BJ (cell line): ENCODE measurements around the gene DNA2. TPM values are rescaled to one million over a fixed set of nuclear protein-coding genes. Genes with fewer than 3 reads are reported as not detected.

Experiments
- CTCF ChIA-PET: fragments of 350-600 bp; formaldehyde crosslinking; extraction: SDS; loops from one replicate; lab custom pipeline; 2021; ENCODE audit warnings: antibody characterized with exemption, inconsistent platforms; lab: Yijun Ruan, JAX
- POLR2A ChIA-PET: fragments of 300-600 bp; sonication (Branson Sonifier 250); formaldehyde crosslinking; extraction: SDS; loops from one replicate; lab custom pipeline; 2021; ENCODE audit warnings: antibody characterized with exemption; lab: Charles Lee
- DNase-seq: peaks from one replicate; pipeline ENCODE4 v3.0.0-alpha.2; 2011; ENCODE audit warnings: low read depth
- H3K27me3 ChIP-seq: 2 replicates; pipeline ENCODE4 v1.6.0; 2011; ENCODE audit warnings: low read length; ENCODE audit not compliant: control insufficient read depth, insufficient read depth
- H3K36me3 ChIP-seq: 2 replicates; pipeline ENCODE4 v1.5.1; 2011; ENCODE audit warnings: low read length; ENCODE audit not compliant: control insufficient read depth, insufficient read depth
- H3K4me3 ChIP-seq: 2 replicates; pipeline ENCODE4 v1.5.1; 2011; ENCODE audit warnings: low read depth, mild to moderate bottlenecking, control low read depth, low read length
- CTCF ChIP-seq: IDR thresholded peaks from 2 replicates; pipeline ENCODE4 v1.5.1; 2011; ENCODE audit warnings: low read depth, mild to moderate bottlenecking, control low read depth, inconsistent platforms, low read length, moderate library complexity; ENCODE audit not compliant: insufficient read depth
- polyA plus RNA-seq: library from polyadenylated mRNA; depleted of rRNA; stranded (reverse); fragments of >200 nt; gene quantifications from 2 replicates; pipeline ENCODE4 v1.2.3, GENCODE V29; 2011

DNA2 gene
- polyA plus RNA-seq, 1 experiment, result 0.74 TPM

- H3K4me3 ChIP-seq, result no peak overlapping the region
- DNase-seq, result no peak
- ChIA-PET CTCF (no interaction called here), POLR2A (no interaction called here)
- no peak for TF ChIP-seq CTCF
- no peaks in the 10 kb centered on the region for H3K27me3 ChIP-seq
- H3K36me3 ChIP-seq, result peaks cover 4% of the 10 kb centered on the region; the same call in 1 of the 2 replicates
Measured at GRCh38 chr10:68402276-68402675, 69.5 kb downstream of the DNA2 start.

GRCh38 chr10:68397005-68397404 lies 74.8 kb downstream of the DNA2 start:
- ChIA-PET POLR2A (no interaction called here), CTCF (no interaction called here)
- H3K27me3 ChIP-seq, result no peaks in the 10 kb centered on the region
- peaks cover 5% of the 10 kb centered on the region; the same call in 1 of the 2 replicates for H3K36me3 ChIP-seq
- no peak overlapping the region for H3K4me3 ChIP-seq
- no peak for TF ChIP-seq CTCF
- no peak for DNase-seq

- H3K36me3 ChIP-seq, result peaks cover 7% of the 10 kb centered on the region; the same call in 1 of the 2 replicates
- ChIA-PET POLR2A (interaction anchor here (0.7 kb wide), 1 partner anchor 302 kb away, joined by 5 read pairs; no protein-coding TSS in a partner anchor), CTCF (interaction anchor here (0.6 to 1.5 kb wide), 3 partner anchors 8 to 13 kb away, joined by 3 to 4 read pairs (median 3); no protein-coding TSS in a partner anchor)
- no peak for TF ChIP-seq CTCF
- no peak for DNase-seq
- no peak overlapping the region for H3K4me3 ChIP-seq
- no peaks in the 10 kb centered on the region for H3K27me3 ChIP-seq
Measured at GRCh38 chr10:68385740-68386139, 86.0 kb downstream of the DNA2 start.

GRCh38 chr10:68371604-68372003 lies 100.2 kb downstream of the DNA2 start:
- peaks cover 1% of the 10 kb centered on the region; the same call in 1 of the 2 replicates for H3K36me3 ChIP-seq
- no peaks in the 10 kb centered on the region for H3K27me3 ChIP-seq
- no peak for TF ChIP-seq CTCF
- ChIA-PET POLR2A (no interaction called here), CTCF (interaction anchor here (0.7 kb wide), 1 partner anchor 10 kb away, joined by 3 read pairs; no protein-coding TSS in a partner anchor)
- H3K4me3 ChIP-seq, result no peak overlapping the region
- no peak for DNase-seq

- H3K36me3 ChIP-seq, result peaks cover 2% of the 10 kb centered on the region; the same call in 1 of the 2 replicates
- H3K4me3 ChIP-seq, result no peak overlapping the region
- POLR2A ChIA-PET, result no interaction called here
- CTCF ChIA-PET, result no interaction called here
- DNase-seq, result no peak
- TF ChIP-seq CTCF, result no peak
- no peaks in the 10 kb centered on the region for H3K27me3 ChIP-seq
Measured at GRCh38 chr10:68367121-68367520, 104.7 kb downstream of the DNA2 start.
